Uterus (tissue), 4 donors: ENCODE data around the gene TRIM61. TPM values are rescaled to one million over a fixed set of nuclear protein-coding genes. Genes with fewer than 3 reads are reported as not detected.
"Not testable (repeated sequence)": the region's sequence is repeated elsewhere in the genome, so short reads cannot be mapped to it uniquely, and the experiment has no call there.

ENCODE experiments used
- DNase-seq, 2 donors: peaks; one replicate each; pipeline ENCODE4 v3.0.0-alpha.2; 2019 to 2020
- H3K27ac ChIP-seq, 2 donors: fragments of 200-600 bp; sonication (generic); 1 replicate in 1 of 2; 2 replicates in 1 of 2; pipeline ENCODE4 v1.5.1; 2016 to 2018
- H3K27me3 ChIP-seq, 2 donors: fragments of 200-600 bp; sonication (generic); one replicate each; pipeline ENCODE4 v1.5.1; 2018 to 2019; ENCODE audit warnings: control low read depth in 1 of 2
- H3K36me3 ChIP-seq, 2 donors: fragments of 200-600 bp; sonication (generic); one replicate each; pipeline ENCODE4 v1.5.1; 2019; ENCODE audit warnings: control low read depth in 1 of 2
- H3K4me1 ChIP-seq, 2 donors: fragments of 200-600 bp; sonication (generic); one replicate each; pipeline ENCODE4 v1.5.1; 2018 to 2019; ENCODE audit warnings: control low read depth in 1 of 2
- H3K4me3 ChIP-seq, 2 donors: fragments of 200-600 bp; sonication (generic); 1 replicate in 1 of 2; 2 replicates in 1 of 2; pipeline ENCODE4 v1.5.1; 2018 to 2019; ENCODE audit warnings: mild to moderate bottlenecking in 1 of 2
- H3K9me3 ChIP-seq, 2 donors: fragments of 200-600 bp; sonication (generic); one replicate each; pipeline ENCODE4 v1.5.1; 2019; ENCODE audit warnings: control low read depth in 1 of 2
- POLR2A ChIP-seq, 2 donors: fragments of 450-650 bp; IDR thresholded peaks; one replicate each; pipeline ENCODE4 v1.6.1; 2016; ENCODE audit warnings: antibody characterized with exemption in 2 of 2, mild to moderate bottlenecking in 1 of 2, moderate library complexity in 1 of 2
- intact Hi-C: fragments of 100-400 bp; cut with DNase I; formaldehyde crosslinking; loops from one replicate; pipeline ENCODE4 v1.15.1; 2023; ENCODE audit warnings: low total_unique reads
- total RNA-seq, 4 donors: library from RNA; depleted of rRNA in 3 of 4; stranded (reverse); fragments of >200 nt in 3 of 4; gene quantifications; one replicate each; pipeline versions ENCODE4 v1.1.0 to v1.2.4, GENCODE V29; 2014 to 2023
- TF ChIP-seq, protein P1 (sequence below), 4 experiments: fragments of 200-600 bp in 2 of 4; fragments of 450-650 bp in 2 of 4; sonication (generic) in 2 of 4; IDR thresholded peaks; one replicate each; pipeline ENCODE4 v1.5.1; 2016 to 2019; ENCODE audit warnings: antibody characterized with exemption in 4 of 4, mild to moderate bottlenecking in 2 of 4, moderate library complexity in 1 of 4
- donor health status: DM: yes; HTN: yes; CAD: no.

The TRIM61 gene
- total RNA-seq, 4 donors from 2014 or later: 0.27 to 4.1 TPM; not detected in 2

DNA sequence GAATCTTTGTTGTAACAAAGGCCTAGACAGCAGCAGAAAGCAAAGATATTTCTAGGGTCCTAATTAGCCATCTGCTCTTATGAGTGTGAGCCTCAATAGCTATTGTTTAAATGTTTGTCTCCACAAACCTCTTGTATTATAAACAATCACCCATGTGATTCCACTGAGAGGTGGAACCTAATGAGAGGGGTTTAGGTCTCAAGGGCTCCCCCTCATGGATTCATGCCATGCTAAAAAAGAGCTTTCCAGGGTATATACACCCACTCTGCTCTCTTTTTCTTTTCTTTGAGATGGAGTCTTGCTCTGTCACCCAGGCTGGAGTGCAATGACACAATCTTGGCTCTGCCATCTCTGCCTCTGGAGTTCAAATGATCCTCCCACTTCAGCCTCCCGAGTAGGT is 42.1 kb downstream of the TRIM61 start:
- H3K27ac ChIP-seq: no peak overlapping the region
- no peak overlapping the region for H3K4me3 ChIP-seq
- TF ChIP-seq, protein P1, sequence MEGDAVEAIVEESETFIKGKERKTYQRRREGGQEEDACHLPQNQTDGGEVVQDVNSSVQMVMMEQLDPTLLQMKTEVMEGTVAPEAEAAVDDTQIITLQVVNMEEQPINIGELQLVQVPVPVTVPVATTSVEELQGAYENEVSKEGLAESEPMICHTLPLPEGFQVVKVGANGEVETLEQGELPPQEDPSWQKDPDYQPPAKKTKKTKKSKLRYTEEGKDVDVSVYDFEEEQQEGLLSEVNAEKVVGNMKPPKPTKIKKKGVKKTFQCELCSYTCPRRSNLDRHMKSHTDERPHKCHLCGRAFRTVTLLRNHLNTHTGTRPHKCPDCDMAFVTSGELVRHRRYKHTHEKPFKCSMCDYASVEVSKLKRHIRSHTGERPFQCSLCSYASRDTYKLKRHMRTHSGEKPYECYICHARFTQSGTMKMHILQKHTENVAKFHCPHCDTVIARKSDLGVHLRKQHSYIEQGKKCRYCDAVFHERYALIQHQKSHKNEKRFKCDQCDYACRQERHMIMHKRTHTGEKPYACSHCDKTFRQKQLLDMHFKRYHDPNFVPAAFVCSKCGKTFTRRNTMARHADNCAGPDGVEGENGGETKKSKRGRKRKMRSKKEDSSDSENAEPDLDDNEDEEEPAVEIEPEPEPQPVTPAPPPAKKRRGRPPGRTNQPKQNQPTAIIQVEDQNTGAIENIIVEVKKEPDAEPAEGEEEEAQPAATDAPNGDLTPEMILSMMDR (IDR thresholded peaks at IDR 0.05): no peak
- no peak for TF ChIP-seq POLR2A (IDR thresholded peaks at IDR 0.05)
- DNase-seq: no peak
- H3K27me3 ChIP-seq: no peaks in the 10 kb centered on the region
- no peaks in the 10 kb centered on the region for H3K9me3 ChIP-seq
- H3K4me1 ChIP-seq: no peaks in the 10 kb centered on the region
- H3K36me3 ChIP-seq: no peaks in the 10 kb centered on the region
- intact Hi-C loops: no loop called here

DNA sequence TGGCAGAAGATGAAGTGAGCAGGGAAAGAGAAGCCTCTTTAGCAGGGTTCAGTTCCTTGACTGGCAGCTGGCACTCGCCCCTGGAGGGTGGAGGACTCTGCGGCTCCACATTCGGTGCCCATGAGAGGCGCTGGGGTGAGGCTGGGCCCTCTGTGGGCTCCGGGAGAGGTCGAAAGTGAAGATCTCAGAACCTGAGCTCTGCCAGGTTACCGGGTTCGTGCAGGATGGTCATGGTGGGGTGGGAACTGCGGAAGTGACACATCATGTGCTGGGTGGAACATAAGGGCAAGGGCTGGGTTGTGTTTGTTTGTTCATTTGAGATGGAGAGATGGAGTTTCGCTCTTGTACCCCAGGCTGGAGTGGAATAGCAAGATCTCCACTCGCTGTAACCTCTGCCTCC is 44.2 kb downstream of the TRIM61 start:
- Histone ChIP-seq H3K9me3 (no peaks in the 10 kb centered on the region), H3K36me3 (no peaks in the 10 kb centered on the region), H3K27me3 (no peaks in the 10 kb centered on the region), H3K4me3 (no peak overlapping the region), H3K27ac (no peak overlapping the region), H3K4me1 (no peaks in the 10 kb centered on the region)
- DNase-seq: no peak
- no peak for TF ChIP-seq POLR2A (IDR thresholded peaks at IDR 0.05)
- TF ChIP-seq, protein P1 (IDR thresholded peaks at IDR 0.05): no peak
- intact Hi-C loops: no loop called here

DNA sequence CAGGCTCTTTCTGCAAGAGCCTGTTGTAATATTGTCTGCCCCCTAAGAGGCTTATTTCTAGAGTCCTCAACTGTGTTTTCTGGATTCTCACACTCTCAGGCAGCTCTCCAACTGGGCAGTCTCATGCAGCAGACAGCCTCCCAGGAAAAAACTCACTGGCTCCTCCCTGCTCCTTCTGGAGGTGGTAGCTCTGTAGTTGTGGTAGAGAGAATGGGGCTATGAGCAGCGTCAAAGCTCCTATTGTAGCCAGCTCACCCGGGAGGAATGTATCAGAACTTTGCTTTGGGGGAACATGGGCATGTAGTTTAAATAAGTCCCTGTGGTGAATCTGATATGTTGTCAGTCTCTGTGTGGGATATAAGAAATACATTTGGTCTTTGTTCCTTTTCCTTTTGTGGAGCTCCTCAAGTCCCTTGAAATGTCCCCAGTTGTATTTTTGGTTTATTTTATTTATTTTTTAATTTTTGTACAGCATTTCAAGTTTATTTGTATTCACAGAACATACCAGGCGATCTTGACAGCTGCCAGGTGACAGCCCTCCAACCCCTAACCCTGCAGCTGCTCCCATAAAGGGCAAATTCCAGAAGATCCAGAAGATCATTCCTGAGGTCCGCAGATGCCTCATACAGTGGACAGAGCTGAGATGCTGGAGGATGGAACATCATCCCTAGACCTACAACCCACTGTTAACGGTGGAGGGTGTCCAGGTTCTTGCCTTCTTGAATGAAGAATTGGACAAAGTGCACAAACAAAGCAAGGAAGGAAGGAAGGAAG is 45.7 kb downstream of the TRIM61 start:
- Histone ChIP-seq H3K27ac (no peak overlapping the region), H3K4me1 (no peaks in the 10 kb centered on the region), H3K9me3 (no peaks in the 10 kb centered on the region), H3K27me3 (no peaks in the 10 kb centered on the region), H3K4me3 (no peak overlapping the region), H3K36me3 (no peaks in the 10 kb centered on the region)
- intact Hi-C loops: no loop called here
- DNase-seq: no peak
- no peak for TF ChIP-seq POLR2A (IDR thresholded peaks at IDR 0.05)
- TF ChIP-seq, protein P1 (IDR thresholded peaks at IDR 0.05): no peak

DNA sequence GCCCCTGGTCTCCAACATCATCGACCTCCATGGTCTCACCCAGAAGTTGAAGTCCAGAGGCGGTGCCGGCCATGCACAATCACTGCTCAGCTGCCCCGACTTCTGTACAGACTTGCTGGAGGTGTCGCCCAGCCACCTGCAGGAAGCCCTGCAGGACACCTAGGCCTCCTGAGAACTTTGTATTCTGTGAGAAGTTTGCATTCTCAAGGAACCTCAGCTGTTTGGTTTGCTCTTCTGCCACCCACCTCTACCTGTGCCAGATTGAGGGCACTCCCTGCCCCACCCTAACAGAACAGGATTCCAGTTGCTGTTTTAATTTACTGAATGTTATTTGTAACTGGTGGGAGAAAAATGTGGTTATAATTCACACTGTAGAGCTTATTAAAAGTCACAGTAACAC is 46.8 kb downstream of the TRIM61 start:
- Histone ChIP-seq H3K27me3 (no peaks in the 10 kb centered on the region), H3K4me3 (no peak overlapping the region), H3K27ac (no peak overlapping the region), H3K4me1 (no peaks in the 10 kb centered on the region), H3K9me3 (no peaks in the 10 kb centered on the region), H3K36me3 (no peaks in the 10 kb centered on the region)
- intact Hi-C loops: no loop called here
- TF ChIP-seq POLR2A (IDR thresholded peaks at IDR 0.05): no peak
- TF ChIP-seq, protein P1 (IDR thresholded peaks at IDR 0.05): no peak
- DNase-seq: no peak

DNA sequence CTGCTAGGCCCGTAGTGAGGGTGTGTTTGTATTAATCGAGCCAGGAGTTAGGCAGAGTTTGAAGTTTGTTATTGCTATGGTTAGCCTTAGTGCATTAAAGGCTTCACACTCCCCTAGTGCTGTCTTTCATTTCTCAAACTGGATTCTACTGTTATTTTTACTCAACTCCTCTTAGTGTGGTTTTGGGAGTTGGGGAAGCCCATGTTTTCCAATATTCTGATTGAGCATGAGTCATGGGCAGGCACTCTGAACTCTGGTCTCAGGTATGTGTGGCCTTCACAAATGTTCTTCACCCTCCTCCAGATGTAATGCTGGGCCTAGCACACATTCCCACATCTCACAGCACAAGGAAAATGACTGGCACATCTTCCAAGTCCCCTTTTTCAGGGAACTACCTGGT is 50.4 kb downstream of the TRIM61 start:
- H3K27ac ChIP-seq, intact Hi-C loops, H3K9me3 ChIP-seq, H3K36me3 ChIP-seq, H3K4me3 ChIP-seq, H3K4me1 ChIP-seq, DNase-seq, H3K27me3 ChIP-seq: not testable (repeated sequence)
